Neural progenitor cell (in vitro differentiated cells): ENCODE results near the gene OR6B2. TPM values are rescaled to one million over a fixed set of nuclear protein-coding genes. Genes with fewer than 3 reads are reported as not detected.

Source experiments
- DNase-seq: peaks from one replicate; pipeline ENCODE4 v3.0.0-alpha.2; 2016; ENCODE audit warnings: low spot score
- H2AFZ ChIP-seq: fragments of 200-600 bp; sonication (generic); replicated peaks from 2 replicates; pipeline ENCODE4 v1.6.1; 2016; ENCODE audit warnings: antibody characterized with exemption
- H3F3A ChIP-seq: fragments of 200-600 bp; sonication (generic); 2 replicates; pipeline ENCODE4 v1.6.1; 2016; ENCODE audit warnings: antibody characterized with exemption, low read depth
- H3K27ac ChIP-seq: fragments of 200-600 bp; sonication (generic); 2 replicates; pipeline ENCODE4 v1.5.1; 2016; ENCODE audit warnings: mild to moderate bottlenecking
- H3K27me3 ChIP-seq: fragments of 200-600 bp; sonication (generic); 2 replicates; pipeline ENCODE4 v1.6.1; 2016; ENCODE audit warnings: mild to moderate bottlenecking, moderate library complexity
- H3K36me3 ChIP-seq: fragments of 200-600 bp; sonication (generic); 2 replicates; pipeline ENCODE4 v1.5.1; 2016
- H3K4me1 ChIP-seq: fragments of 200-600 bp; sonication (generic); 2 replicates; pipeline ENCODE4 v1.6.1; 2016; ENCODE audit warnings: mixed run types
- H3K4me2 ChIP-seq: fragments of 200-600 bp; sonication (generic); 2 replicates; pipeline ENCODE4 v1.6.1; 2016
- H3K4me3 ChIP-seq: fragments of 200-600 bp; sonication (generic); 2 replicates; pipeline ENCODE4 v1.5.1; 2016
- H3K79me2 ChIP-seq: fragments of 200-600 bp; sonication (generic); 2 replicates; pipeline ENCODE4 v1.6.1; 2016; ENCODE audit warnings: low read depth
- H3K9ac ChIP-seq: fragments of 200-600 bp; sonication (generic); 2 replicates; pipeline ENCODE4 v1.6.1; 2016
- H3K9me3 ChIP-seq: fragments of 200-600 bp; sonication (generic); 2 replicates; pipeline ENCODE4 v1.5.1; 2016; ENCODE audit warnings: low read depth
- H4K20me1 ChIP-seq: fragments of 200-600 bp; sonication (generic); 2 replicates; pipeline ENCODE4 v1.6.1; 2016; ENCODE audit warnings: low read depth
- H3K27ac Mint-ChIP-seq: 3 replicates; pipeline ENCODE4 v1.8.0; 2021; ENCODE audit warnings: mixed read lengths
- H3K27me3 Mint-ChIP-seq: 2 replicates; pipeline ENCODE4 v1.8.0; 2022; ENCODE audit warnings: low read depth, mild to moderate bottlenecking, inconsistent platforms, moderate library complexity, mixed read lengths; ENCODE audit not compliant: insufficient read depth
- H3K36me3 Mint-ChIP-seq: 3 replicates; pipeline ENCODE4 v1.8.0; 2021; ENCODE audit warnings: mixed read lengths
- H3K4me1 Mint-ChIP-seq: 3 replicates; pipeline ENCODE4 v1.8.0; 2021; ENCODE audit warnings: mixed read lengths
- H3K4me3 Mint-ChIP-seq: 3 replicates; pipeline ENCODE4 v1.8.0; 2021; ENCODE audit warnings: mild to moderate bottlenecking, moderate library complexity, mixed read lengths
- H3K9me3 Mint-ChIP-seq: 3 replicates; pipeline ENCODE4 v1.8.0; 2020; ENCODE audit warnings: mixed read lengths
- CTCF ChIP-seq: fragments of 200-600 bp; sonication (generic); IDR thresholded peaks from 2 replicates; pipeline ENCODE4 v1.5.1; 2017; ENCODE audit warnings: antibody characterized with exemption, mild to moderate bottlenecking
- EZH2 ChIP-seq: fragments of 200-600 bp; sonication (generic); IDR thresholded peaks from 2 replicates; pipeline ENCODE4 v1.6.1; 2017; ENCODE audit warnings: antibody characterized with exemption, mild to moderate bottlenecking, moderate library complexity
- EZH2phosphoT487 ChIP-seq: fragments of 200-600 bp; sonication (generic); IDR thresholded peaks from 2 replicates; pipeline ENCODE4 v1.6.1; 2017; ENCODE audit warnings: antibody characterized with exemption
- total RNA-seq: library from RNA; depleted of rRNA; stranded (reverse); fragments of >200 nt; gene quantifications from 2 replicates; pipeline ENCODE4 v1.2.3, GENCODE V29; 2015; ENCODE audit warnings: low replicate concordance

OR6B2 gene
- total RNA-seq, 1 donor from 2014 or later: not detected

- H3K4me3 Mint-ChIP-seq: no peak overlapping the region
- H3K9me3 ChIP-seq: peaks cover 5% of the 10 kb centered on the region
- DNase-seq: no peak
- no peaks in the 10 kb centered on the region for H4K20me1 ChIP-seq
- H3K4me1 ChIP-seq: no peaks in the 10 kb centered on the region
- H3K4me3 ChIP-seq: no peak overlapping the region
- peaks cover 4% of the 10 kb centered on the region for H3K4me1 Mint-ChIP-seq
- no peak overlapping the region for H3K4me2 ChIP-seq
- H3K36me3 ChIP-seq: peaks cover 14% of the 10 kb centered on the region
- peaks cover 45% of the 10 kb centered on the region for H3K36me3 Mint-ChIP-seq
- H3K9me3 Mint-ChIP-seq: peaks cover 6% of the 10 kb centered on the region
- H3K27me3 Mint-ChIP-seq: peaks cover 3% of the 10 kb centered on the region
- no peaks in the 10 kb centered on the region for H3F3A ChIP-seq
- H3K27me3 ChIP-seq: no peaks in the 10 kb centered on the region
- no peak overlapping the region for H2AFZ ChIP-seq
- H3K9ac ChIP-seq: no peak overlapping the region
- H3K79me2 ChIP-seq: no peaks in the 10 kb centered on the region
- TF ChIP-seq CTCF (no peak), EZH2phosphoT487 (no peak), EZH2 (no peak)
- H3K27ac ChIP-seq: no peak overlapping the region
- H3K27ac Mint-ChIP-seq: no peak overlapping the region
Observed at GRCh38 chr2:239984421-239985194, 45.6 kb downstream of the OR6B2 start.

- H3K4me3 Mint-ChIP-seq: no peak overlapping the region
- peaks cover 45% of the 10 kb centered on the region for H3K36me3 Mint-ChIP-seq
- peaks cover 10% of the 10 kb centered on the region for H3K4me1 Mint-ChIP-seq
- H3F3A ChIP-seq: no peaks in the 10 kb centered on the region
- H3K27me3 Mint-ChIP-seq: peaks cover 4% of the 10 kb centered on the region
- peaks cover 5% of the 10 kb centered on the region for H3K9me3 ChIP-seq
- peaks cover 6% of the 10 kb centered on the region for H3K9me3 Mint-ChIP-seq
- H3K4me1 ChIP-seq: peaks cover 3% of the 10 kb centered on the region
- no peak overlapping the region for H3K27ac ChIP-seq
- no peak overlapping the region for H2AFZ ChIP-seq
- no peak overlapping the region for H3K4me2 ChIP-seq
- no peak overlapping the region for H3K9ac ChIP-seq
- H3K36me3 ChIP-seq: peaks cover 13% of the 10 kb centered on the region
- no peak overlapping the region for H3K4me3 ChIP-seq
- no peak overlapping the region for H3K27ac Mint-ChIP-seq
- H3K27me3 ChIP-seq: no peaks in the 10 kb centered on the region
- no peak for DNase-seq
- no peaks in the 10 kb centered on the region for H4K20me1 ChIP-seq
- no peaks in the 10 kb centered on the region for H3K79me2 ChIP-seq
- TF ChIP-seq EZH2 (no peak), EZH2phosphoT487 (no peak), CTCF (no peak)
Observed at GRCh38 chr2:239983004-239983778, 47.0 kb downstream of the OR6B2 start.

Other genes starting within 250 kb of the OR6B2 start
- gene NDUFA10, start 5.1 kb downstream of the OR6B2 start, total RNA-seq: 64.1 and 86.4 TPM in 2 replicates
- gene OR6B3, start 23.1 kb upstream of the OR6B2 start, total RNA-seq: not detected in 2 replicates
- gene COPS9, start 105.9 kb upstream of the OR6B2 start, total RNA-seq: 70.5 and 83.9 TPM in 2 replicates
- not detected in 2 replicates for gene OTOS, start 110.2 kb upstream of the OR6B2 start, total RNA-seq